BLaER1 treated with 17β-estradiol and CSF1 and Interleukin-3, amounts not matched to agents 10 nM and 100 nM (cell line): ENCODE measurements around the gene GNAO1.

Experiments used
- H3K27ac ChIP-seq, 11 experiments: shearing (Covaris generic); formaldehyde crosslinking; 2 replicates each; pipeline ENCODE4 v1.8.1; 2022
- H3K27me3 ChIP-seq, 11 experiments: shearing (Covaris generic); formaldehyde crosslinking; 2 replicates each; pipeline ENCODE4 v1.8.1; 2022
- H3K36me3 ChIP-seq, 11 experiments: shearing (Covaris generic); formaldehyde crosslinking; 2 replicates each; pipeline ENCODE4 v1.8.1; 2022
- H3K4me1 ChIP-seq, 10 experiments: shearing (Covaris generic); formaldehyde crosslinking; 2 replicates each; pipeline ENCODE4 v1.8.1; 2022
- H3K4me2 ChIP-seq, 11 experiments: shearing (Covaris generic); formaldehyde crosslinking; 2 replicates each; pipeline ENCODE4 v1.8.1; 2022
- H3K4me3 ChIP-seq, 10 experiments: shearing (Covaris generic); formaldehyde crosslinking; 2 replicates each; pipeline ENCODE4 v1.8.1; 2022
- H3K9ac ChIP-seq, 11 experiments: shearing (Covaris generic); formaldehyde crosslinking; 2 replicates each; pipeline ENCODE4 v1.8.1; 2022
- H3K9me3 ChIP-seq, 11 experiments: shearing (Covaris generic); formaldehyde crosslinking; replicated peaks in 1 of 11; 2 replicates each; pipeline ENCODE4 v1.8.1; 2022
- H4K20me1 ChIP-seq, 11 experiments: shearing (Covaris generic); formaldehyde crosslinking; 2 replicates each; pipeline ENCODE4 v1.8.1; 2022
- Cebpa-rat ChIP-seq, 11 experiments: shearing (Covaris generic); IDR thresholded peaks; 2 replicates each; pipeline ENCODE4 v1.8.1; 2022

Gene GNAO1

GRCh38 chr16:56183266-56183665, 8.0 kb upstream of the GNAO1 start:
- Histone ChIP-seq H3K4me3 (no peak overlapping the region), H3K4me2 (no peak overlapping the region), H3K4me1 (peaks cover 0 to 6% (median 0%) of the 10 kb centered on the region in 10 experiments; a peak in 1 of 20 replicates), H3K27me3 (peaks cover 5 to 16% (median 13%) of the 10 kb centered on the region in 11 experiments), H4K20me1 (no peaks in the 10 kb centered on the region), H3K36me3 (no peaks in the 10 kb centered on the region), H3K9me3 (peaks cover 30 to 52% (median 39%) of the 10 kb centered on the region in 11 experiments), H3K9ac (no peak overlapping the region), H3K27ac (no peak overlapping the region)
- TF ChIP-seq Cebpa-rat (IDR thresholded peaks at IDR 0.05), result no peak

- Histone ChIP-seq H3K27ac (no peak overlapping the region), H4K20me1 (peaks cover 0 to 33% (median 11%) of the 10 kb centered on the region in 11 experiments; a peak in 13 of 22 replicates), H3K27me3 (peaks cover 74 to 85% (median 82%) of the 10 kb centered on the region in 11 experiments), H3K4me2 (peak overlapping the region; percentile 86 to 96 (median 91)), H3K9ac (no peak overlapping the region), H3K9me3 (no peaks in the 10 kb centered on the region), H3K36me3 (no peaks in the 10 kb centered on the region), H3K4me1 (peaks cover 13 to 23% (median 18%) of the 10 kb centered on the region in 10 experiments; a peak in 19 of 20 replicates), H3K4me3 (peak overlapping the region; percentile 59 to 74 (median 67); a peak in 18 of 20 replicates)
- no peak for TF ChIP-seq Cebpa-rat (IDR thresholded peaks at IDR 0.05)
These were observed 1.1 kb upstream of the GNAO1 start for GRCh38 chr16:56190048-56190676.

GRCh38 chr16:56190677-56191155, 573 bp upstream of the GNAO1 start:
- TF ChIP-seq Cebpa-rat (IDR thresholded peaks at IDR 0.05), result no peak
- no peaks in the 10 kb centered on the region for H3K9me3 ChIP-seq
- H4K20me1 ChIP-seq, result peaks cover 0 to 36% (median 12%) of the 10 kb centered on the region in 11 experiments; a peak in 13 of 22 replicates
- H3K9ac ChIP-seq, result peak overlapping the region in 7 of 11 experiments; percentile 41 to 69 (median 43); a peak in 8 of 22 replicates
- peak overlapping the region; percentile 86 to 96 (median 91) for H3K4me2 ChIP-seq
- H3K36me3 ChIP-seq, result no peaks in the 10 kb centered on the region
- peak overlapping the region; percentile 59 to 74 (median 67) for H3K4me3 ChIP-seq
- peaks cover 13 to 23% (median 18%) of the 10 kb centered on the region in 10 experiments; a peak in 19 of 20 replicates for H3K4me1 ChIP-seq
- H3K27ac ChIP-seq, result no peak overlapping the region
- peaks cover 80 to 90% (median 88%) of the 10 kb centered on the region in 11 experiments for H3K27me3 ChIP-seq

DNA sequence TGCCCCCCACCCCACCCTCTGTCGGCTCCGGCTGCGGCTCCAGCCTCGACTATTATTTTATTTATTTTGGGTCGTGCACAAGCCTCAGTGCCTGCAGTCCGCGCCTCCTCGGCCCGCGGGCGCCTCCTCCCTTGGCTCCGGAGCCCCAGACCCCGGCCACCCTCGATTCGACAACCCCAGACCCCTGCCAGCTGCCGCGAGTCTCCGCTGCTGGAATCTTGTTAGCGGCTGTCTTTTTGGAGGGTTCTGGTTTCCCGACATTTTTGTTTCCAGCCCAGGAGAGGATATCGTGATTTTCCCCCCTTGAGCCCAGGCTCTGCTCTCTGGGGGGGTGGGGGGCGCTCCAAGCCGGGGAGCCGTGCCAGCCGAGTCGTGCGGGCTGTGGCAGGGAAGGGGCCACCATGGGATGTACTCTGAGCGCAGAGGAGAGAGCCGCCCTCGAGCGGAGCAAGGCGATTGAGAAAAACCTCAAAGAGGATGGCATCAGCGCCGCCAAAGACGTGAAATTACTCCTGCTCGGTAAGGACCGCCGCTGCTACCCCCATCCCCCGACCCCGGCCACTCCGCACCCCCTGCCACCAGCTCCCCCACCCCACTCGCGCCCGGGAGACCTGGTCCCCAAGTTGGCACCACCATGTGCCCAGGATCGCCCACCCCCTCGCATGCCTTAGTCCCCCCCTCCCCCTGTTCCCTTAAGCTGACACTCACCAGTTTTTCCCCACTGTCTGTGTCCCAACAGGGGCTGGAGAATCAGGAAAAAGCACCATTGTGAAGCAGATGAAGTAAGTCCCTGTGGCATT, 746 bp downstream of the GNAO1 start:
- Histone ChIP-seq H3K27ac (no peak overlapping the region), H3K36me3 (no peaks in the 10 kb centered on the region), H3K9me3 (no peaks in the 10 kb centered on the region), H4K20me1 (peaks cover 0 to 36% (median 12%) of the 10 kb centered on the region in 11 experiments; a peak in 13 of 22 replicates), H3K9ac (no peak overlapping the region; a peak in 2 of 22 replicates), H3K27me3 (peaks cover 89 to 100% (median 98%) of the 10 kb centered on the region in 11 experiments), H3K4me3 (peak overlapping the region; percentile 59 to 74 (median 67)), H3K4me2 (peak overlapping the region; percentile 86 to 96 (median 91)), H3K4me1 (peaks cover 13 to 23% (median 18%) of the 10 kb centered on the region in 10 experiments; a peak in 19 of 20 replicates)
- TF ChIP-seq Cebpa-rat (IDR thresholded peaks at IDR 0.05), result no peak

GRCh38 chr16:56192635-56192945, 1.3 kb downstream of the GNAO1 start:
- Histone ChIP-seq H3K27ac (no peak overlapping the region), H4K20me1 (peaks cover 0 to 36% (median 12%) of the 10 kb centered on the region in 11 experiments; a peak in 13 of 22 replicates), H3K9ac (no peak overlapping the region), H3K27me3 (peaks cover 89 to 99% (median 96%) of the 10 kb centered on the region in 11 experiments), H3K36me3 (no peaks in the 10 kb centered on the region), H3K4me3 (no peak overlapping the region), H3K4me1 (peaks cover 13 to 23% (median 18%) of the 10 kb centered on the region in 10 experiments; a peak in 19 of 20 replicates), H3K9me3 (no peaks in the 10 kb centered on the region), H3K4me2 (no peak overlapping the region)
- TF ChIP-seq Cebpa-rat (IDR thresholded peaks at IDR 0.05), result no peak

- Histone ChIP-seq H3K4me2 (peak overlapping the region in 4 of 11 experiments; percentile 51 to 76 (median 64); a peak in 6 of 22 replicates), H3K27ac (no peak overlapping the region), H3K4me1 (peaks cover 13 to 23% (median 18%) of the 10 kb centered on the region in 10 experiments; a peak in 19 of 20 replicates), H3K4me3 (peak overlapping the region in 2 of 10 experiments; percentile 8 to 39; a peak in 3 of 20 replicates), H3K36me3 (no peaks in the 10 kb centered on the region), H4K20me1 (peaks cover 0 to 36% (median 12%) of the 10 kb centered on the region in 11 experiments; a peak in 13 of 22 replicates), H3K27me3 (peaks cover 83 to 95% (median 90%) of the 10 kb centered on the region in 11 experiments), H3K9ac (no peak overlapping the region), H3K9me3 (no peaks in the 10 kb centered on the region)
- TF ChIP-seq Cebpa-rat (IDR thresholded peaks at IDR 0.05), result no peak
These were observed 2.0 kb downstream of the GNAO1 start for GRCh38 chr16:56192986-56193945.

GRCh38 chr16:56193951-56194726, 2.9 kb downstream of the GNAO1 start:
- Histone ChIP-seq H3K4me2 (peak overlapping the region; percentile 51 to 76 (median 66)), H3K27me3 (peaks cover 75 to 86% (median 81%) of the 10 kb centered on the region in 11 experiments), H3K9me3 (no peaks in the 10 kb centered on the region), H3K4me3 (peak overlapping the region in 7 of 10 experiments; percentile 6 to 45 (median 36); a peak in 13 of 20 replicates), H3K27ac (no peak overlapping the region), H3K9ac (no peak overlapping the region), H3K4me1 (peaks cover 18 to 30% (median 24%) of the 10 kb centered on the region in 10 experiments), H3K36me3 (no peaks in the 10 kb centered on the region), H4K20me1 (peaks cover 0 to 36% (median 12%) of the 10 kb centered on the region in 11 experiments; a peak in 13 of 22 replicates)
- TF ChIP-seq Cebpa-rat (IDR thresholded peaks at IDR 0.05), result no peak
